Gastroesophageal sphincter (tissue), 3 donors: Measurements from ENCODE around the gene SULT4A1.

Experiments used
- CTCF ChIP-seq, 4 experiments: fragments of 200-600 bp in 2 of 4; fragments of 450-650 bp in 2 of 4; sonication (generic) in 1 of 4; IDR thresholded peaks; one replicate each; pipeline ENCODE4 v1.5.1; 2017 to 2019; ENCODE audit warnings: antibody characterized with exemption in 4 of 4, mild to moderate bottlenecking in 2 of 4, moderate library complexity in 2 of 4
- EP300 ChIP-seq: sonication (generic); formaldehyde crosslinking; IDR thresholded peaks from one replicate; pipeline ENCODE4 v1.6.1; 2017; ENCODE audit warnings: antibody characterized with exemption, mild to moderate bottlenecking
- POLR2A ChIP-seq, 2 donors: fragments of 450-650 bp; IDR thresholded peaks; one replicate each; pipeline ENCODE4 v1.6.1; 2017; ENCODE audit warnings: antibody characterized with exemption in 2 of 2, mild to moderate bottlenecking in 2 of 2, moderate library complexity in 1 of 2
- POLR2AphosphoS5 ChIP-seq: sonication (generic); formaldehyde crosslinking; IDR thresholded peaks from one replicate; pipeline ENCODE4 v1.6.1; 2017; ENCODE audit warnings: antibody characterized with exemption

- TF ChIP-seq POLR2AphosphoS5, result no peak
- no peak for TF ChIP-seq CTCF (IDR thresholded peaks at IDR 0.05)
- TF ChIP-seq EP300, result no peak
- TF ChIP-seq POLR2A (IDR thresholded peaks at IDR 0.05), result no peak
Observed at GRCh38 chr22:43885319-43885671, 23.0 kb upstream of the SULT4A1 start.
